ENCODE data around the gene DDX3X.
A peak's percentile ranks its signal among the peaks of the same experiment; 100 is the strongest.

Gene DDX3X

DNA sequence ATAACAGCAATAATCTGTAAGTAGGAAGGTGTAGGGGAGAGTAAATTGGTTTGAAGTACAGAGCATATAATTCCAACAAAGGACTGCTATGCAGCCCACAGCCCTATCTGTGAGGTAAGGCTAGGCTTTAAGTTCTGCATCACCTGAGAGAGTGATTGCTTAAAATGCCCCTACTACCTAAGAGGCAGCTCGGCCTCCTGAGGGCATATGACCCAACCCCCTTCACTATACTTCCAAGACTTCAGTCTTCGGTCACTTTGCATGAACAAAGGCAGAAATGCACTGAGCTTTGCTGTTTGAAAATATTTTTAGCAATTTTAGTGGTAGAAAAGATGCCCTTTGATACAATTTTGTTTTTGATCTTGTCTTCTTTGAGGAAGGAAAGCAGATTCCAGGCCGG lies 4.9 kb upstream of the DDX3X start:
- Histone ChIP-seq H3K4me1 (ENCODE audit: control insufficient read depth, insufficient read depth, low read length) (peaks cover 18% of the 10 kb centered on the region), H3K27me3 (ENCODE audit: control insufficient read depth, insufficient read depth, low read length) (no peaks in the 10 kb centered on the region), H3K9ac (ENCODE audit: low read depth, low read length) (no peak overlapping the region), H3K36me3 (ENCODE audit: control insufficient read depth, insufficient read depth, low read length) (no peaks in the 10 kb centered on the region), H3K4me3 (ENCODE audit: low read depth, low read length) (no peak overlapping the region), H3K9me3 (ENCODE audit: control insufficient read depth, insufficient read depth, low read length) (no peaks in the 10 kb centered on the region), H3K27ac (ENCODE audit: low read depth, low read length) (no peak overlapping the region)

DNA sequence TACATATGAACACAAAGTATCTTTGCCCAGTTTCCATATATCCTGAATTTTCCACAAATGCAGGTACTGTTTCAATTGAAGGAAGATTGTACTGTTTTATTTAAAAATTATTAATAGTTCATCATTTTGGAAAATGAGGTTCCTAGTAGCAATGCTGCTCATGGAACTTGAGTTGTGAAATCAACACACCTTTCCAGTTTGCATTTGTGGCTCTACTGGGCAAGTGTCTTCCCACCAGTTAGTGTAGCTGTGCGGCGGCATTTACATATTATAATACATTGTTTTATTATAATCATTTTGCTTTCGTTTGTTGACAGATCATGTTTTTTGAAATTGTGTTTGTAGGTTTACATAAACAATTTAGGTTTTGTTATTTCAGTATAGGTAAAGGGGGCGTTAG lies 2.0 kb upstream of the DDX3X start:
- H3K9me3 ChIP-seq (ENCODE audit: control insufficient read depth, insufficient read depth, low read length): no peaks in the 10 kb centered on the region
- H3K9ac ChIP-seq (ENCODE audit: low read depth, low read length): peak overlapping the region; percentile 90; the same call in 1 of the 2 replicates
- peak overlapping the region; percentile 98 for H3K27ac ChIP-seq (ENCODE audit: low read depth, low read length)
- H3K4me3 ChIP-seq (ENCODE audit: low read depth, low read length): peak overlapping the region; percentile 69
- H3K36me3 ChIP-seq (ENCODE audit: control insufficient read depth, insufficient read depth, low read length): peaks cover under 1% of the 10 kb centered on the region; the same call in 1 of the 2 replicates
- no peaks in the 10 kb centered on the region for H3K27me3 ChIP-seq (ENCODE audit: control insufficient read depth, insufficient read depth, low read length)
- peaks cover 18% of the 10 kb centered on the region for H3K4me1 ChIP-seq (ENCODE audit: control insufficient read depth, insufficient read depth, low read length)

DNA sequence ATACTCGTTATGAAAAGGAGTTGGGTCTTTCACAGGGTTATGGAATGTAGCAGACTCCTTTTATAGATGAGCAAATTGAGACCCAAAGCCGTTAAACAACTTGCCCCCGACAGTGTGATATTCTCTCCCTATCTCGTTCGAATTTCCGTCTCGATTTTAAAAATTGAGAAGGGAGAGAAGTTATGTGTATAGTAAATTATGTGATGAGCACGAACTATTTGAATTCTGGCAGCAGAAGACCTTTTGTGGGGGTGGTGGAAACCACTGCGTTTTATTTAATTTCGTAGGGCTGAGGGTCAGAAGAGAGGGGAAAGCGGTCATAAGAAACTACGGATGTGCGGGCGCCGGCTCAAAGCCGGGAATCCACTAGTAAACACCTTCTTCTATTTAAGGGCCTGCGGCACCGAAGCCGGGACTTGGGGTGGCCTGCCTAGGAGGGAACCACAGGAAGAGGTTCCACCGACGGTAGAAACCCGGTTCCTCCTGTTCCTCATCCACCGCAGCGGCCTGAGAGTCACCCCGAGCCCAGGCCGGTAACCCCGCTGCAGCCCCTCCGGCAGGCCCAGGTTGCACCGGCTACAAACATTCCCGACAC lies 1.5 kb upstream of the DDX3X start:
- Histone ChIP-seq H3K27ac (ENCODE audit: low read depth, low read length) (peak overlapping the region; percentile 98), H3K9ac (ENCODE audit: low read depth, low read length) (peak overlapping the region; percentile 90), H3K36me3 (ENCODE audit: control insufficient read depth, insufficient read depth, low read length) (peaks cover 4% of the 10 kb centered on the region), H3K9me3 (ENCODE audit: control insufficient read depth, insufficient read depth, low read length) (no peaks in the 10 kb centered on the region), H3K4me1 (ENCODE audit: control insufficient read depth, insufficient read depth, low read length) (peaks cover 18% of the 10 kb centered on the region), H3K27me3 (ENCODE audit: control insufficient read depth, insufficient read depth, low read length) (no peaks in the 10 kb centered on the region), H3K4me3 (ENCODE audit: low read depth, low read length) (peak overlapping the region; percentile 69)

DNA sequence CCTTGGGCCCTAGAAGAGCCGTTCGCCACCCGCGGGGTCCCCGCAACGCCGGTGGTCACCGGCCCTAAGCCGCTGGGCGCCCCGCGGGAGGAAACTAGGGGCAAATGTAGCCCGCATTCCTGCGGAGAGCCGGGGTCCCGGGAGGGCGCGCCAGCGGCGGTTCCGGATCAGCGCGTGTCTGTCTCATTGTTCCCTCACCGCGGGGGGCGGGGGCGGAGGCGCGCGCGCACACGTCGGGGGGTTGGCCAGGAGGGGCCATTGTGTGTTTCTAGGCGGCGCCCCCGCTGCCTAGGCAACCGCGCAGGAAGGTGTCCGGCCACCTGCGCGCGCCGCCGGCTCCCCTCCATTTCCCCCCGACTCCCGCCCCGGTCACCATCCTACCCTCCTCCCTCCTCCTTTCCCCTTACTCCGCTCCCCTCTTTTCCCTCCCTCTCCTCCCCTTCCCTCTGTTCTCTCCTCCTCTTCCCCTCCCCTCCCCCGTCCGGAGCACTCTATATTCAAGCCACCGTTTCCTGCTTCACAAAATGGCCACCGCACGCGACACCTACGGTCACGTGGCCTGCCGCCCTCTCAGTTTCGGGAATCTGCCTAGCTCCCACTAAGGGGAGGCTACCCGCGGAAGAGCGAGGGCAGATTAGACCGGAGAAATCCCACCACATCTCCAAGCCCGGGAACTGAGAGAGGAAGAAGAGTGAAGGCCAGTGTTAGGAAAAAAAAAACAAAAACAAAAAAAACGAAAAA lies 789 bp upstream of the DDX3X start:
- H3K4me1 ChIP-seq (ENCODE audit: control insufficient read depth, insufficient read depth, low read length): peaks cover 18% of the 10 kb centered on the region
- peak overlapping the region; percentile 95 for H3K9ac ChIP-seq (ENCODE audit: low read depth, low read length)
- H3K4me3 ChIP-seq (ENCODE audit: low read depth, low read length): peak overlapping the region; percentile 73
- peaks cover 11% of the 10 kb centered on the region for H3K36me3 ChIP-seq (ENCODE audit: control insufficient read depth, insufficient read depth, low read length)
- H3K9me3 ChIP-seq (ENCODE audit: control insufficient read depth, insufficient read depth, low read length): no peaks in the 10 kb centered on the region
- H3K27me3 ChIP-seq (ENCODE audit: control insufficient read depth, insufficient read depth, low read length): no peaks in the 10 kb centered on the region
- peak overlapping the region; percentile 98 for H3K27ac ChIP-seq (ENCODE audit: low read depth, low read length)

DNA sequence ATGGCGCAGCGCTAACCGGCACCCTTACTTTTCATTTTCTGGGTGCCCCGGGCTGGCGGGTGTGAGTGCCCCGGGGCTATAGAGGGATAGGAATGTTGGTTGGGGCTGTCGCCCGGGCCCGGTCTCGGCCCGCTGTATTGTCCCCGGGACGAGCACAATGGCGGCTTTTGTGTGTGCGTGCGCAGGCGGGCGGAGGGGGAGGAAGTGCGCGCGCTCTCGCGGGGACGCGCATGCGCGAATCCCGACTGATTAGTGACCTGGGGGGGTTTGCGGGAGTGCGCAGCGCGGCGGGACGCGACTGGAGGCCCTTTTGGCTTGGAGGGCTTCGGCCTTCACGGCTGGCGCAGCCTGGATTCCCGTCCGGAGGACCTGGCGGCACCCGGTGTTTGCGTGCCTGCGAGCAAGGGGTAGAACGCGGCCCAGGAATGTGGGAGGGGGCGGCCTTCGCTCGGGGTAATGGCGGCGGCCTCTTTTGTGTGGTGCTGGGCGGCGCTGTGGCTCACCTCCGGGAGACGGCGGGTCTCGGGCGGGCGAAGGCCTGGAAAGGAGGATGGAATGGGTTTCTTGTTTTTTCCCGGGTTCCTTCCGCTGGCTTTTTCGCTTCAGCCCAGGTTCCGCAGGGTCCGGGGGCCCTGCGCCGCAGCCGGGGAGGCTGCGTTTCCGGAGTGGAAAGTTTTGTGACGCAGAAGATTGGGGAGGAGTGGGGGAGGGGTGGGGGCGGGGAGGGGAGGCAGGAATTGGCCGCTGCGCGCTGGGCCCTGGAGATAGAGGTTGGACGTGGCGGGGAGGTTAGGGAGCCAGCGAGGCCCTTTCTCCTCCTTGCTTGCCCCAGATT lies 618 bp downstream of the DDX3X start:
- Histone ChIP-seq H3K27ac (ENCODE audit: low read depth, low read length) (peak overlapping the region; percentile 98), H3K27me3 (ENCODE audit: control insufficient read depth, insufficient read depth, low read length) (no peaks in the 10 kb centered on the region), H3K36me3 (ENCODE audit: control insufficient read depth, insufficient read depth, low read length) (peaks cover 23% of the 10 kb centered on the region), H3K4me3 (ENCODE audit: low read depth, low read length) (peak overlapping the region; percentile 73), H3K9ac (ENCODE audit: low read depth, low read length) (peak overlapping the region; percentile 95), H3K4me1 (ENCODE audit: control insufficient read depth, insufficient read depth, low read length) (peaks cover 16% of the 10 kb centered on the region), H3K9me3 (ENCODE audit: control insufficient read depth, insufficient read depth, low read length) (no peaks in the 10 kb centered on the region)

DNA sequence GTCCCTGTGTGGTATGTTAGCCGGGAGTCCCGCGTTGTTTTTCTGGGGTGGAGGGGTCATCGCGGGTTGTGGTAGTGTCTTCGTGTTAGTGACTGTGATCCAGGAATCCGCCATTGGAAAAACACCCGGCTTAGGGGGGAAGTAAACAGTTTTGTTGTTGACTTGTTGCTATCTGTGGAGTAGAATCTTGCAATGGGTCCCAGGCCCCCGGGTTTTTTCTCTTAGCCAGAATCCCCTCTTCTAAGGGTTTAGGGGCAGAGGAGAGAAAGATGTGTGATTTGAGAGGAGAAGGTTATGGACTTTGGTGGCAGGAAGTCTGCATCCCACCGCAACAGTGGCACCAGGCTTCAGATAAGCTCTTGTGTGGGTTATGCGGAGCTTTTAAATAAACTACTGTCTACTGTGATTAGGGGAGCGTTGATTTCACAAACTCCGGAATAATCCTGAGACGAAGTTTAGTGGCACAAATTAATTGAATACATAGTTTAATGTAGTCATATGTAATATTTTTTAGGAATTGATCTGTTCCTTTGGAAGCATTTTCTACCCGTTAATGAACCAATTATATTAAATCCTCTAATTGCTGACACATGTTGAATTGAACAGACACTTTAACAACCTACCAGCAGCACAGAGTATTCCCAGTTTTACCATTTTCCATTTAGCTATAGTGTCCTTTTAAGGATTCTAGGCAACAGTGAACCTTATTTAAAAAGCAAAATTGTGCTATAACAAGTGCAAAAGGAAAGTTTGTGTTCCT lies 1.4 kb downstream of the DDX3X start:
- Histone ChIP-seq H3K36me3 (ENCODE audit: control insufficient read depth, insufficient read depth, low read length) (peaks cover 31% of the 10 kb centered on the region), H3K27ac (ENCODE audit: low read depth, low read length) (peak overlapping the region; percentile 98), H3K4me1 (ENCODE audit: control insufficient read depth, insufficient read depth, low read length) (peaks cover 16% of the 10 kb centered on the region), H3K9me3 (ENCODE audit: control insufficient read depth, insufficient read depth, low read length) (no peaks in the 10 kb centered on the region), H3K4me3 (ENCODE audit: low read depth, low read length) (peak overlapping the region; percentile 73), H3K9ac (ENCODE audit: low read depth, low read length) (peak overlapping the region; percentile 82), H3K27me3 (ENCODE audit: control insufficient read depth, insufficient read depth, low read length) (no peaks in the 10 kb centered on the region)

DNA sequence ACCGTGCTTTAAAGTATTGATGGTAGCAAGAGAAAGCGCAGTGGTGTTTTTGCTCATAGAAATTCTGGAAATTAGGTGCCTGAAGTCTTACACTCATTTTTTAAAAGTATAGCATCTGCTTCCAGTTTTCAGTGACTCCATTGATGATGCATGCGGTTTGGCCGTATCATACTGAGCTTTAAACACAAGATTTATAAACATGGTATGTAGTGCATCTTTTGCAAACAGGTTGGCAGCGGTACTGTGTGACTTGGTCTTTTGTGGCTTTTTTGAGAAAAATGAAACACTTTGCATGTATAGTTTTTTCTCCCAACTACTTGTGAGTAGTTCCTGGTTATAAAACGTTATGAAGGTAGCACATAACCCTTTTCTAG lies 2.0 kb downstream of the DDX3X start:
- peaks cover 16% of the 10 kb centered on the region for H3K4me1 ChIP-seq (ENCODE audit: control insufficient read depth, insufficient read depth, low read length)
- H3K36me3 ChIP-seq (ENCODE audit: control insufficient read depth, insufficient read depth, low read length): peaks cover 36% of the 10 kb centered on the region
- no peaks in the 10 kb centered on the region for H3K27me3 ChIP-seq (ENCODE audit: control insufficient read depth, insufficient read depth, low read length)
- H3K9ac ChIP-seq (ENCODE audit: low read depth, low read length): peak overlapping the region; percentile 82
- H3K4me3 ChIP-seq (ENCODE audit: low read depth, low read length): peak overlapping the region; percentile 73
- no peak overlapping the region for H3K27ac ChIP-seq (ENCODE audit: low read depth, low read length)
- no peaks in the 10 kb centered on the region for H3K9me3 ChIP-seq (ENCODE audit: control insufficient read depth, insufficient read depth, low read length)

DNA sequence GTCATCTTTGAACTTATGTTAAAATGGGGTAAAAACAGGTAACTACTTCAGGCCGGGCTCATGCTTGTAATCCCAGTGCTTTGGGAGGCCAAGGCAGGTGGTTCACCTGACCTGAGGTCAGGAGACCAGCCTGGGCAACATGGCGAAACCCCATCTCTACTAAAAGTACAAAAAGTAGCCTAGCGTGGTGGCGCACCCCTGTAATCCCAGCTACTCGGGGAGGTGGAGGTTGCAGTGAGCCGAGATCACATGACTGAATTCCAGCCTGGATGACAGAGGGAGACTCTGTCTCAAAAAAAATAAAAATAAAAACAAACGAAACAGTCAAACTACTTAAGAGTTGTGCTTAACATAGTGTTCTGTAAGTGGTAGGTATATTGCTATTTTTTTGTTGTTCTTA lies 2.5 kb downstream of the DDX3X start:
- Histone ChIP-seq H3K9ac (ENCODE audit: low read depth, low read length) (no peak overlapping the region), H3K4me3 (ENCODE audit: low read depth, low read length) (peak overlapping the region; percentile 73), H3K36me3 (ENCODE audit: control insufficient read depth, insufficient read depth, low read length) (peaks cover 39% of the 10 kb centered on the region), H3K4me1 (ENCODE audit: control insufficient read depth, insufficient read depth, low read length) (peaks cover 12% of the 10 kb centered on the region), H3K27ac (ENCODE audit: low read depth, low read length) (no peak overlapping the region), H3K27me3 (ENCODE audit: control insufficient read depth, insufficient read depth, low read length) (no peaks in the 10 kb centered on the region), H3K9me3 (ENCODE audit: control insufficient read depth, insufficient read depth, low read length) (no peaks in the 10 kb centered on the region)

DNA sequence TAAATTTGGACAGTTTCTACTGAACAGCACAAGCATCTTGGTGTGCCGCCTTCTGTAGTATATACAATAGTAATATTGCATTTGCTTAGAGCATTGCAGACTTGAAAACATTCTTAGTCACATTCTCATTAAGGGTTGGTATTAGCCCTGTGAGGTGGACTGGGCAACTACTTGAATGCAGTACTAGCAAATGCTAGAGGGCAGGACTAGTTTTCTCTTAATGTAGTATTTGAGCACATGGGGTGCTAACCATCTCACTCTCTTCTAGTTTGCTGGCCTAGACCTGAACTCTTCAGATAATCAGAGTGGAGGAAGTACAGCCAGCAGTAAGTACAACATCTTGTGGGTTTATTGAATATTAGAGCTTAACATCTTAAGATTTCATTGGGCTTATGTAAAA lies 3.2 kb downstream of the DDX3X start:
- peaks cover 46% of the 10 kb centered on the region for H3K36me3 ChIP-seq (ENCODE audit: control insufficient read depth, insufficient read depth, low read length)
- no peak overlapping the region for H3K9ac ChIP-seq (ENCODE audit: low read depth, low read length)
- peak overlapping the region; percentile 73 for H3K4me3 ChIP-seq (ENCODE audit: low read depth, low read length)
- no peaks in the 10 kb centered on the region for H3K9me3 ChIP-seq (ENCODE audit: control insufficient read depth, insufficient read depth, low read length)
- no peak overlapping the region for H3K27ac ChIP-seq (ENCODE audit: low read depth, low read length)
- H3K27me3 ChIP-seq (ENCODE audit: control insufficient read depth, insufficient read depth, low read length): no peaks in the 10 kb centered on the region
- peaks cover 6% of the 10 kb centered on the region for H3K4me1 ChIP-seq (ENCODE audit: control insufficient read depth, insufficient read depth, low read length)

DNA sequence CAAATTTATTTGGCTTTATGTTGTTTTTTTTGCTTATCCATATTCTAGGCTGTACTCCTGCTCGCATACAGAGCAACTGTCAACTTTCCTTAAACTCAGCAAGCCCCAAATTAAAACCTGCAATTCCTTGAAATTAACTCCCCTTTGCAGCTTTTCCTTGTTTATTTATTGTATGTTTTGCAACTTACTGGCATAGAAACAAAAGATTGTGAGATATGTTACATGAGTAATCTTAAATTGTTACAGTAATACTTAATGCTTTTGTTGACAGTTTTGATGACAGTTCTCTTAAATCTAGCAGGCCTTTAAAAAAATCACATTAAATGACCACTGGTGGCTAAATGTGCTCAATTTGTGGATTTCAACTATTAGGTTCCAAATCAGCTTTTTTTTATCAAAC lies 4.5 kb downstream of the DDX3X start:
- Histone ChIP-seq H3K9me3 (ENCODE audit: control insufficient read depth, insufficient read depth, low read length) (no peaks in the 10 kb centered on the region), H3K4me3 (ENCODE audit: low read depth, low read length) (no peak overlapping the region), H3K36me3 (ENCODE audit: control insufficient read depth, insufficient read depth, low read length) (peaks cover 59% of the 10 kb centered on the region), H3K27me3 (ENCODE audit: control insufficient read depth, insufficient read depth, low read length) (no peaks in the 10 kb centered on the region), H3K27ac (ENCODE audit: low read depth, low read length) (no peak overlapping the region), H3K4me1 (ENCODE audit: control insufficient read depth, insufficient read depth, low read length) (peaks cover 3% of the 10 kb centered on the region; the same call in 1 of the 2 replicates), H3K9ac (ENCODE audit: low read depth, low read length) (no peak overlapping the region)

Data from HUES48 (cell line).